Adrenal gland (tissue), 12 donors: ENCODE results near the gene ZNF804A. TPM values are rescaled to one million over a fixed set of nuclear protein-coding genes. Genes with fewer than 3 reads are reported as not detected.

Source experiments
- DNase-seq, 7 donors: peaks; one replicate each; pipeline ENCODE4 v3.0.0-alpha.2; 2019 to 2020
- H3K27ac ChIP-seq, 5 donors: fragments of 200-600 bp; sonication (generic) in 4 of 5; 1 replicate in 3 of 5; 2 replicates in 2 of 5; pipeline versions ENCODE4 v1.5.1 to v1.8.0; 2016 to 2020; ENCODE audit warnings: mild to moderate bottlenecking in 1 of 5
- H3K27me3 ChIP-seq: fragments of 200-600 bp; 2 replicates; pipeline ENCODE4 v1.8.0; 2021
- H3K36me3 ChIP-seq, 2 donors: fragments of 200-600 bp; replicated peaks in 1 of 2; 1 replicate in 1 of 2; 2 replicates in 1 of 2; pipeline versions ENCODE4 v1.5.1 to v1.8.0; 2018 to 2022
- H3K4me1 ChIP-seq, 2 donors: fragments of 200-600 bp; replicated peaks in 1 of 2; 1 replicate in 1 of 2; 2 replicates in 1 of 2; pipeline versions ENCODE4 v1.5.1 to v1.8.0; 2018 to 2021
- H3K4me3 ChIP-seq, 4 donors: fragments of 200-600 bp; sonication (generic) in 3 of 4; one replicate each; pipeline ENCODE4 v1.5.1; 2016 to 2018
- H3K9me3 ChIP-seq, 3 donors: fragments of 200-600 bp; sonication (generic) in 1 of 3; replicated peaks in 1 of 3; 1 replicate in 2 of 3; 2 replicates in 1 of 3; pipeline versions ENCODE4 v1.5.1 to v1.8.0; 2016 to 2021
- POLR2A ChIP-seq, 2 donors: fragments of 450-650 bp; IDR thresholded peaks; one replicate each; pipeline ENCODE4 v1.6.1; 2017; ENCODE audit warnings: antibody characterized with exemption in 2 of 2, mild to moderate bottlenecking in 2 of 2, moderate library complexity in 1 of 2
- WGBS, 4 donors: extraction: QIAGEN DNeasy Blood & Tissue Kit in 2 of 4; methylation state at CpG; one replicate each; pipeline versions ENCODE4 v1.1.5 to v1.1.7; 2013 to 2017; 5-methylcytosine and 5-hydroxymethylcytosine counted together
- intact Hi-C, 2 donors: fragments of 100-400 bp; cut with DNase I; formaldehyde crosslinking; loops; one replicate each; pipeline versions ENCODE4 v1.14.1 to v1.15.0; 2022 to 2023
- polyA plus RNA-seq, 3 donors: library from polyadenylated mRNA; stranded (reverse); fragments of 200-250 nt in 2 of 3; fragments of 350-450 nt in 1 of 3; fragmentation: Illumina TruSeq in 1 of 3; extraction: RNeasy Lipid Tissue Mini Kit (QIAGEN cat#74804) in 1 of 3; gene quantifications; one replicate each; pipeline ENCODE4 v1.2.3, GENCODE V29; 2013 to 2014
- total RNA-seq, 9 donors: library from RNA; depleted of rRNA in 4 of 9; stranded (reverse); fragments of >200 nt in 4 of 9; fragments of 120-200 nt in 1 of 9; fragmentation: NEBNext Ultra II Directional in 1 of 9; extraction: Animal tissue kit (Norgen Biotek cat#: 25700) in 1 of 9; gene quantifications; one replicate each; pipeline versions ENCODE4 v1.1.0 to v1.2.4, GENCODE V29; 2013 to 2023
- TF ChIP-seq, protein P1 (sequence below), 6 experiments: fragments of 450-650 bp in 4 of 6; fragments of 200-600 bp in 2 of 6; sonication (generic) in 1 of 6; IDR thresholded peaks; 1 replicate in 5 of 6; 2 replicates in 1 of 6; pipeline versions ENCODE4 v1.5.1 to v1.8.0; 2016 to 2021; ENCODE audit warnings: antibody characterized with exemption in 6 of 6, mild to moderate bottlenecking in 2 of 6, moderate library complexity in 1 of 6
- donor health status: healthy with polysubstance abuse.
- donor health status: Bipolar disorder and iron deficiency.
- donor health status: DM: yes; HTN: yes; CAD: no.
- donor health status: DM: no; HTN: no; CAD: no.
- donor health status: DM: no; HTN: no; CAD: no.
- donor health status: DM: yes; HTN: yes; CAD: no.

Gene ZNF804A
- total and polyA plus RNA-seq, 12 donors, result 0.07 to 0.89 (median 0.14) TPM; not detected in 1

DNA sequence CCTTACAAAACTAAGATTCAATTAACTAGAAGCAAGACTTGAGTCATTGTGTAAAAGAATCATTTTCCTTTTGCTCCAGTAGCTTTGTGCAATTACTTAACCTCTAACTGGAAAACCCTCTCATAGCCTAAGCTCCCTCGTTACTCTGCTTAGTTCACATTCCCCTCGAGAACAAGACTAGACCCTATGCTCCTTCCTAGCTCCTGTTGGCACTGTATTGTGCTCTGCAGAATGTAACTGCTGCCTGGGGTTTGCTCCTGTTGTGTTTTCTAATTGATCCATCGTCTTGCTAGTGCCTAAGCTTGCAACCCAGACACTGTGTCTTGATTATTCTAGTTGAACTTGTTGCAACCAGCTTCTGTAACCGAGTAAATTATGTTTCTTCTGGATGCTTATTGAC is 347.0 kb downstream of the ZNF804A start:
- no peaks in the 10 kb centered on the region for H3K9me3 ChIP-seq
- H3K36me3 ChIP-seq, result no peaks in the 10 kb centered on the region
- WGBS, 4 donors, result 75 to 80% (median 76%) methylated on average over 4 of the region's 4 CpGs
- H3K4me3 ChIP-seq, result no peak overlapping the region
- no peak for DNase-seq
- H3K4me1 ChIP-seq, result no peaks in the 10 kb centered on the region
- no peak overlapping the region for H3K27ac ChIP-seq
- TF ChIP-seq, protein P1, sequence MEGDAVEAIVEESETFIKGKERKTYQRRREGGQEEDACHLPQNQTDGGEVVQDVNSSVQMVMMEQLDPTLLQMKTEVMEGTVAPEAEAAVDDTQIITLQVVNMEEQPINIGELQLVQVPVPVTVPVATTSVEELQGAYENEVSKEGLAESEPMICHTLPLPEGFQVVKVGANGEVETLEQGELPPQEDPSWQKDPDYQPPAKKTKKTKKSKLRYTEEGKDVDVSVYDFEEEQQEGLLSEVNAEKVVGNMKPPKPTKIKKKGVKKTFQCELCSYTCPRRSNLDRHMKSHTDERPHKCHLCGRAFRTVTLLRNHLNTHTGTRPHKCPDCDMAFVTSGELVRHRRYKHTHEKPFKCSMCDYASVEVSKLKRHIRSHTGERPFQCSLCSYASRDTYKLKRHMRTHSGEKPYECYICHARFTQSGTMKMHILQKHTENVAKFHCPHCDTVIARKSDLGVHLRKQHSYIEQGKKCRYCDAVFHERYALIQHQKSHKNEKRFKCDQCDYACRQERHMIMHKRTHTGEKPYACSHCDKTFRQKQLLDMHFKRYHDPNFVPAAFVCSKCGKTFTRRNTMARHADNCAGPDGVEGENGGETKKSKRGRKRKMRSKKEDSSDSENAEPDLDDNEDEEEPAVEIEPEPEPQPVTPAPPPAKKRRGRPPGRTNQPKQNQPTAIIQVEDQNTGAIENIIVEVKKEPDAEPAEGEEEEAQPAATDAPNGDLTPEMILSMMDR (IDR thresholded peaks at IDR 0.05), result no peak
- TF ChIP-seq POLR2A (IDR thresholded peaks at IDR 0.05), result no peak
- intact Hi-C loops, result no loop called here
- no peaks in the 10 kb centered on the region for H3K27me3 ChIP-seq

DNA sequence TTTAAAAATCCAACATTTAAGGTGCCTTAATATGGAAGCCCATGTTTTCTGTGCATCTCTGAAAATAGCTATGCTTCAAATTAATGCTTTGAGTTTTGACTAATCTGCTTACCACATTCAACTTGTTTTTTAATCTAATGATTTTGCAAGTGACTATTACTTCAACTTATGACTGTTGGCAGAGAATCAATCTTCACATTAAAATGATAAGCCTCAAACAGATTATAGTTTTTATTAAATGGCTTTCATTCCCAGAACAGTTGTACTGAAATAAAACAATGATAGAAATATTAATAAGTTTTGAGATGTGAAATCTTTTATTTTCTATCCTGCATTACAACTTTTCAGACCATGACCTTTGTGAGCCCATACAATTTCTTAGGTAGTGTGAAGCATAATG is 347.5 kb downstream of the ZNF804A start:
- no peak for TF ChIP-seq POLR2A (IDR thresholded peaks at IDR 0.05)
- TF ChIP-seq, protein P1 (IDR thresholded peaks at IDR 0.05), result no peak
- H3K27me3 ChIP-seq, result no peaks in the 10 kb centered on the region
- intact Hi-C loops, result no loop called here
- no peaks in the 10 kb centered on the region for H3K36me3 ChIP-seq
- no peak for DNase-seq
- H3K9me3 ChIP-seq, result no peaks in the 10 kb centered on the region
- H3K27ac ChIP-seq, result no peak overlapping the region
- H3K4me3 ChIP-seq, result no peak overlapping the region
- no peaks in the 10 kb centered on the region for H3K4me1 ChIP-seq

DNA sequence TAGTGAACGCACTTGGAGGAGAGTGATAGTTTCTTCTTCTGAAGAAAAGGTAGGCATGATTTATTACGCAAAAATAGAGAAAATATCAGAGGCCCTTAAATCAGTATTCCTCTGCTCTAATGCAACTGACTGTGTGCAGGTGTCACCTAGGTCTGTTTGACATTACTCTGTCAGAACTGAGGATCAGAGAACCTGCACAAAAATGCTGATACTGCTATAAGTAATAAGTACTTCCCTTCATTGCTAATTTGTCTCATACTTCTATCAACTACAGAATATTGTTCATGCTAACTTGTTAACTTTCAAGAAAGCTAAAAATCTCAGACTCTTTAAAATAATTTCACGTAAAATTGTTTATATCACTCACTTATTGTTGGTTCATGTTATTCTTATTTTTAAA is 358.5 kb downstream of the ZNF804A start:
- 78 to 92% (median 84%) methylated on average over 3 of the region's 3 CpGs for WGBS, 4 donors
- intact Hi-C loops, result no loop called here
- no peaks in the 10 kb centered on the region for H3K4me1 ChIP-seq
- H3K27ac ChIP-seq, result no peak overlapping the region
- no peak overlapping the region for H3K4me3 ChIP-seq
- no peaks in the 10 kb centered on the region for H3K36me3 ChIP-seq
- TF ChIP-seq, protein P1 (IDR thresholded peaks at IDR 0.05), result no peak
- no peak for TF ChIP-seq POLR2A (IDR thresholded peaks at IDR 0.05)
- DNase-seq, result no peak
- peaks cover 0 to 4% (median 0%) of the 10 kb centered on the region in 3 donors for H3K9me3 ChIP-seq
- no peaks in the 10 kb centered on the region for H3K27me3 ChIP-seq

DNA sequence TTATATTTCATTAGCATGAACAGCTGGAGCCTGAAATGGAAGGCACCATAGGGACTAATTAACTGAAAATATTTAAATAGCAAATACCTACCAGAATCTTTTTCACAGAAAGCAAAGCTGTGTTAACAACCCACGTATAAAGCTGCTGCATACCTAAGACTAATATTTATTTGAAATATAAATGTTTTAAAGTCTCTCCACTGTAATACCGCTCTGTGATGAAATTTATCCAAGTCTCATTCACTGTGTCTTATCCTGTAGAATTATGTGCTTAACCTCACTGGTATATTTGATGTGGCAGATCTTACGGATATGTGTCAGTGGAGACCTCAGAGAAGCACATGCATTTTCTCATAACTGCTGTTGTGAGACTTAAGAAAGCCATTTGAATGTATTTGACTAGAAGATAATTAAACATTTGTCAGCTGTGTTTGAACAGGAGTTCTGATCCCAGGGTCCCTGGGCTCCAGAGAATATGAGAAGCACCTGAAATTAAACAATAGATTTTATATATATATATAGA is 373.3 kb downstream of the ZNF804A start:
- H3K4me3 ChIP-seq, result no peak overlapping the region
- 70 to 86% (median 79%) methylated on average over 3 of the region's 3 CpGs for WGBS, 4 donors
- TF ChIP-seq, protein P1 (IDR thresholded peaks at IDR 0.05), result no peak
- no peak for TF ChIP-seq POLR2A (IDR thresholded peaks at IDR 0.05)
- H3K27me3 ChIP-seq, result no peaks in the 10 kb centered on the region
- H3K9me3 ChIP-seq, result no peaks in the 10 kb centered on the region
- no peaks in the 10 kb centered on the region for H3K36me3 ChIP-seq
- no peaks in the 10 kb centered on the region for H3K4me1 ChIP-seq
- H3K27ac ChIP-seq, result no peak overlapping the region
- intact Hi-C loops, result no loop called here
- no peak for DNase-seq
